HG03575 (cell line): ENCODE measurements around the gene TOGARAM1.

Experiments used
- ATAC-seq: cut with Tn5 transposase; IDR thresholded peaks from one replicate; pipeline ENCODE4 v1.9.1; 2021; ENCODE audit not compliant: unreplicated experiment, insufficient number of reproducible peaks, low FRiP score; ENCODE audit errors: extremely low read depth

Gene TOGARAM1, protein sequence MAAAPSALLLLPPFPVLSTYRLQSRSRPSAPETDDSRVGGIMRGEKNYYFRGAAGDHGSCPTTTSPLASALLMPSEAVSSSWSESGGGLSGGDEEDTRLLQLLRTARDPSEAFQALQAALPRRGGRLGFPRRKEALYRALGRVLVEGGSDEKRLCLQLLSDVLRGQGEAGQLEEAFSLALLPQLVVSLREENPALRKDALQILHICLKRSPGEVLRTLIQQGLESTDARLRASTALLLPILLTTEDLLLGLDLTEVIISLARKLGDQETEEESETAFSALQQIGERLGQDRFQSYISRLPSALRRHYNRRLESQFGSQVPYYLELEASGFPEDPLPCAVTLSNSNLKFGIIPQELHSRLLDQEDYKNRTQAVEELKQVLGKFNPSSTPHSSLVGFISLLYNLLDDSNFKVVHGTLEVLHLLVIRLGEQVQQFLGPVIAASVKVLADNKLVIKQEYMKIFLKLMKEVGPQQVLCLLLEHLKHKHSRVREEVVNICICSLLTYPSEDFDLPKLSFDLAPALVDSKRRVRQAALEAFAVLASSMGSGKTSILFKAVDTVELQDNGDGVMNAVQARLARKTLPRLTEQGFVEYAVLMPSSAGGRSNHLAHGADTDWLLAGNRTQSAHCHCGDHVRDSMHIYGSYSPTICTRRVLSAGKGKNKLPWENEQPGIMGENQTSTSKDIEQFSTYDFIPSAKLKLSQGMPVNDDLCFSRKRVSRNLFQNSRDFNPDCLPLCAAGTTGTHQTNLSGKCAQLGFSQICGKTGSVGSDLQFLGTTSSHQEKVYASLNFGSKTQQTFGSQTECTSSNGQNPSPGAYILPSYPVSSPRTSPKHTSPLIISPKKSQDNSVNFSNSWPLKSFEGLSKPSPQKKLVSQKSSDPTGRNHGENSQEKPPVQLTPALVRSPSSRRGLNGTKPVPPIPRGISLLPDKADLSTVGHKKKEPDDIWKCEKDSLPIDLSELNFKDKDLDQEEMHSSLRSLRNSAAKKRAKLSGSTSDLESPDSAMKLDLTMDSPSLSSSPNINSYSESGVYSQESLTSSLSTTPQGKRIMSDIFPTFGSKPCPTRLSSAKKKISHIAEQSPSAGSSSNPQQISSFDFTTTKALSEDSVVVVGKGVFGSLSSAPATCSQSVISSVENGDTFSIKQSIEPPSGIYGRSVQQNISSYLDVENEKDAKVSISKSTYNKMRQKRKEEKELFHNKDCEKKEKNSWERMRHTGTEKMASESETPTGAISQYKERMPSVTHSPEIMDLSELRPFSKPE (N-terminal part only)

DNA sequence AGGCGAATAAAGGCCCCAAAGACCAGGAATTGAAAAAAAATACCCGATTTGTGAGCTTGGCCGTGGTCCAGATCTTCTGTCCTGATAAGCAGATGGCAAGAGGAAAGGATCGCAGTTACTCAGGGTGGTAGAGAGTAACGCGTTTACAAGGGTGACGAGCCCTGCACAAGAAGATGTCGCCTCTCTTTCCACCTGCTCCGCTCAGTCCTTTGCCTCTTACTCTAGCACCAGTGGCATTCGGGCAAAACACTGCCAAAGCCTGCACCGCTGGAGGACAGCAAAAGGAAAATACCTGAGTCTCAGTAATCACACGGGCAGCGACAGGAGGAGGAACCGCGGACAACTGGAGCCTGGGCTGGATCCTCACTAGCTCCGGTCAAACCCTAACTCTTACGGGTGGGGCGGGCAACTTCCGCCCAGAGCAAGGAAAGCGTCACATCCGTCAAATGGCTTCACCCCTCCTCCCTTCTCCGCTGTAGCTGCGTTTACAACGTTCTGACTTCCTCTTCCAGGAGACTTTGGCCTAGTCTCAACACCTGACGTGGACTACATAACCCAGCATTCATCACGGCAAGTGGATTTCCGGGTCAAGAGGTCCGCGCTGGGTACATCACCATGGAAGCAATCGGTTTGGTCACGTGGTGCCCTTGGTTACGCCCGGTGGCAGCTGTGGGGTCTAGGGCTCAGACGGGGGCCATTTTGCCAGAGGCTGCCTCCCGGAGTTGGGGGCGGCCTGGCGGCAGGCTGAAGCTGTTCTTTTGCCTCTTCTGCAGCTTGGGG, at the start of gene TOGARAM1, which contains the start of gene KLHL28:
Gene TOGARAM1, plus strand, starts transcription at position 637 of the 780 bp plus-strand sequence. CDS start 232 bp downstream, outside the sequence.
Gene KLHL28, minus strand, starts transcription at position 394 of the 780 bp plus-strand sequence. CDS start 16,019 bp downstream, outside the sequence.
- peak; percentile 96 for ATAC-seq

DNA sequence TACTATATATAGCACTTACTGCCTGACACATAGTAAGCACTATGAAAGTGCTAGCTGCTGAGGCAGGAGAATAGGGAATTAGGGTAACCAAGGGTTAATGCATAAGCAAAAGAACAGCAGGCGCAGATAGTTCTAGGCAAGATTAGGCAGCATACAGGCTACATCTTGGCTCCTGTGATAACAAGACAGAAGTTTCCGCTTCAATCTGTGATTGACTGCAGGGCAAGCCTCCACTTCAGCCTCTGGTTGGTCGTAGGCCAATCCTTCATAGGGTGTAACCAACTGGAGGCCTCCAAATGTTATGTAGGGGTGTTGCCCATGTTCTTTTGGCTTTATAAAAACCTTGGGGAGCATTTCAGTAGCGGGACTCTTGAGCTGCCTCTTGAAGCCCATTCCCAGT, 47.1 kb upstream of the TOGARAM1 start:
- no peak for ATAC-seq

DNA sequence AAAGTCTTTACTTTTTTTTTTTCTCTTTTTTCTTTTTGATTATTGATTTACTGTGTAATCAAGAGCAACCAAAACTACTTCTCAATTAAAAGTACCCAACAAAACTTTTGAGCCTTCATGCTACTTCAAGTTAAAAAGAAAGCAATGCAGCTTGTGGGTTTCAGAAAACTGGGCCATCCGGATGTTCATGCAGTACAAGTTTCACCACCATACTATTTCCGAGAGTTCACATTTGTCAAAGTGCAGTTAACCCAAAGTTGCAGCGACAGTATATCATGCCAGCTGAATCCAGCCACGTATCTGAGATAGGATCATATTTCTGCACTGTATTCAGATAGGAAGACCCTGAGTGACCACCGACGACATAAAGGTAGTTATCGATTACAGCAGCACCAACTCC, 33.2 kb upstream of the TOGARAM1 start:
- no peak for ATAC-seq

DNA sequence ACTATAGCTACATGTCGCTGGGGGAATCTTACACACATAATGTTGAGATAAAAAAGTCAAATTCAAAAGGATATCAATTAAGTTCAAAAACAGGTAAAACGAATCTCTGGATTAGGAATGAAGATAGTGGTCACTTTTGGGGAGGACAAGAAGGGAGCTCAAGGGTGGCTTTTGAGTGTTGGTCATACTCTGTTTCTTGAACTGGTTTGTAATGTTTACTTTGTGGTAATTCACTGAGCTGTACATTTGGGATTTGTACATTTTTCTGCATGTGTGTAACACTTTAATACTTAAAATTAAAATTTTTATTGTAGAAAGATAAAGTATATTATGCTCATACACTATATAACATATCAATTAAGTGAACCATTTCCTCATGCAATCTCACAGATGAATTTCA, 26.8 kb upstream of the TOGARAM1 start:
- ATAC-seq = no peak

DNA sequence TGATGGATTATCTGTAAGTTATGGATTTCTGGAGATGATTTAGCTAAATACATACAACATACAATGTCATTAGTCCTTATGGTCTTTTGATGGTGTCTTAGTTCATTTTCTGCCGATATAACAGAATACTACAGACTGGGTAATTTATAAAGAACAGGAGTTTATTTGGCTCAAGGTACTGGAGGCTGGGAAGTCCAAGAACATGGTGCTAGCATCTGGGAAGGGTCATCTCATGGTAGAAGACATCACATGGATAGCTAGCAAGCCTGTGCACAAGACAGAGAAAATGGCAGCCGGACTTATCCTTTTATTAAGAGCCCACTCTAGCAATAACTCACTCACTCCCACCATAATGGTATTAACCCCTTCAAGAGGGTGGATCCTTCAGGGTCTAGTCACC, 24.4 kb upstream of the TOGARAM1 start:
- ATAC-seq = no peak

DNA sequence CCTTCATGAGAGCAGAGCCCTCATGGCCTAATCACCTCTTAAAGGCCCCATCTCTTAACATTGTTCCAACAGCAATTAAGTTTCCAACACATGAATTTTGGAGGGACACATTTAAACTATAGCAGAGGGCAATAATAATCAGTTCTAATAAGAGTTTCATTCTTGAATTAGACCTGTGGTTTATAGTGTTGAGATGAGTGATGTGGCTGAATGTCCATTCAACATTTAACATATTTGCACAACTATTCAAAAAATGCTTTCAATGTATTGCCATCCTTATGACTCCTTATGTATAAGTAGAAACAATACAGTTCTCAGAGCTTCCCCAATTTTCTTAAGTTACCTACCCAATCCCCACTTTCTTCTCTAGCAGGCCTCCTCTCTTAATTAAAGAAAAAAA, 21.8 kb upstream of the TOGARAM1 start:
- no peak for ATAC-seq

DNA sequence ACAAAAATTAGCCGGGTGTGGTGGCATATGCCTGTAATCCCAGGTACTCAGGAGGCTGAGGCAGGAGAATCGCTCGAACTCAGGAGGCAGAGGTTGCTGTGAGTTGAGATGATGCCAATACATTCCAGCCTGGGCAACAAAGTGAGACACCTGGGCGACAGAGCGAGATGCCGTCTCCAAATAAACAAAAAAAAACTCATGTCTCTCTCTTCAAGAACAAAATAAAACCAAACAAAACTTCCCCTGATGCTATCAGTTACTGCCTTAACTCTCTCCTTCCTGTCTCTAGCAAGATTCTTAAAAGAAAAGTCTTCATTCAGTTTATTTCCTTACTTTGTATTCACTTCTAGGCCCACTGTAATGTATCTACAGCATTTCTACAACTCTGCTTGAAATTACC, 21.0 kb upstream of the TOGARAM1 start:
- ATAC-seq = no peak

DNA sequence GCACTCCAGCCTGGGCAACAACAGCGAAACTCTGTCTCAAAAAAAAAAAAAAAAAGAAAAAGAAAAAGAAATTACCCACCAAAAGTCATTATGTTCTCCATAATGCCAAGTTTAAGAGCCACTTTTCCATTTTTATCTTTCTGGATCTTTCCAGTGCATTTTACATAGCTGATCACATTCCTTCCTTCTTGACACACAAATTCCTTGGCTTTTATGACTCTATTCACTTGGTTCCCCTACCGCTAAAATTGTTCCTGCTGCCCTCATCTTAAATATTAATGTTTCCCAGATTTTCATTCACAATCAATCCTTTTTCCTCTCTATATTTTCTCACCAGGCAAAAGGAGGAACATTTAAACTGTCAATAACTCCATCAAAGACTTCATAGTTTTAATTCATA, 20.4 kb upstream of the TOGARAM1 start:
- ATAC-seq = no peak

DNA sequence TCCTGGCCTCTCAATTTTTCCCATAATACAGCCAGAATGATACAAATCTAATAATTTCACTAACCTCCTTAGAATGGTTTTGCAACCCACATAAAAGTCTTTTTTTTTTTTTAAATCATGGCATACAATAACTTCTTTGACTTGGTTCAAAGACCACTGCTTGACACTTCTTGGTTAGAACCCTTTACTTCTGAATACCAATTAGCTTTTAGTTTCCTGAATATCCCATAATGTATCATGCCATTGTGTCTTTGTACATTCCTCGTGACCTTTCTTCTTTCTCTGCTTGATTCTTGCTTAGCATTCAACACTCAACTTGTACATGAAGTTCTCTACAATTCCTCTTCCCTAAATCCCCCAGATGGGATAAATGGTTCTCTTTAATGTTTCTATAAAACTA, 19.6 kb upstream of the TOGARAM1 start:
- ATAC-seq = no peak

DNA sequence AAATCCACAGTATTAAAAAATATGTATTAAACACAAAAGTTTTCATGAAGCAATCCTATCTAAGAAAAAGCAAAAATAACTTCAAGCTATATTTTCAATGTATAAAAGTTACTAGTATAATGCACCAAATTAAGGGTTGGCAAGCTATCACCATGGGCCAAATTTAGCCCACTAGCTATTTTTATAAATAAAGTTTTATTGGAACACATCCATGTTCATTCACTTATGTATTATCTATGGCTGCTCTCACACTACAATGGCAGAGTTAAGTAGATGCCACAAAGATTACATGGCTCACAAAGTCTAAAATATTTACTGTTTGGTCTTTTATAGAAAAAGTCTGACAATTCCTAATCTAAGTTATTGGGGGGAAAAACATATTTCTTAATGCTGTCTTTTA, 17.9 kb upstream of the TOGARAM1 start:
- no peak for ATAC-seq

DNA sequence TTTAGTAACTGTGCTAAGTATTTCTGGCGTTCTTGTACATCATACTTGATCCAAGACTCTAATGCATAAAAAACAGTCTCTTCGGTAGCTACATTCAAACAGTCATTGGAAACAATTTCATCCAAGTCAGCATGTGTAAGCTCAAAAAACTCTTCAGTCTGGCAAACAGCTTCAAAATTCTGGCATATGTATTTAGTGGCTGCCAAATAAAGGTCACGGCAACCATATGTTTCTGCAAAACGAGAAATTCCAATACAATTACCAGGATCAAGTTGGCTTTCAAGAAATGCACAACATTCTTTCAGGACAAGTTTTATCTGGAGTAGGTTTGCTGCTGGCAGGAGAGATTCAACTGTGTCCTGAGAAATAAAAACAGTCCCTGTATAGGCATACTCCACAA, 16.7 kb upstream of the TOGARAM1 start:
- ATAC-seq = no peak

DNA sequence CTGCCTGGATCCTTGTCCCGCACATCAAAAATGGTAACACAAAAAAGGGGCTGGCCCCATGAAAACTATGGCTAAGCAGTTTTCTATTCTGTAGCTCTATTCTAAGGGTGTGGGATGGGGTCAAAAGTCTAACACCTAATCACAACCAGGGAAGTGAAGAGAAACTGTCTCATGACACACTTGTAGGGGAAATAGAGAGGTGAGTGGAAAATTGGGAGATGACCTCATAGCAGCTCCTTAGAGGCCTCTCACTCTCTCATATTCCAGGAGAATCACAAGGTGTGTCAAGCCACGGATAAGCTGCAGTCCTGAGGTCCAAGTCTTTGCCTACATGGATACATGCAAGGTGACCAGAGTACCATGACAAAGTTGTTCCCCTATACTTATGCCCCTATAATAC, 10.9 kb upstream of the TOGARAM1 start:
- no peak for ATAC-seq

DNA sequence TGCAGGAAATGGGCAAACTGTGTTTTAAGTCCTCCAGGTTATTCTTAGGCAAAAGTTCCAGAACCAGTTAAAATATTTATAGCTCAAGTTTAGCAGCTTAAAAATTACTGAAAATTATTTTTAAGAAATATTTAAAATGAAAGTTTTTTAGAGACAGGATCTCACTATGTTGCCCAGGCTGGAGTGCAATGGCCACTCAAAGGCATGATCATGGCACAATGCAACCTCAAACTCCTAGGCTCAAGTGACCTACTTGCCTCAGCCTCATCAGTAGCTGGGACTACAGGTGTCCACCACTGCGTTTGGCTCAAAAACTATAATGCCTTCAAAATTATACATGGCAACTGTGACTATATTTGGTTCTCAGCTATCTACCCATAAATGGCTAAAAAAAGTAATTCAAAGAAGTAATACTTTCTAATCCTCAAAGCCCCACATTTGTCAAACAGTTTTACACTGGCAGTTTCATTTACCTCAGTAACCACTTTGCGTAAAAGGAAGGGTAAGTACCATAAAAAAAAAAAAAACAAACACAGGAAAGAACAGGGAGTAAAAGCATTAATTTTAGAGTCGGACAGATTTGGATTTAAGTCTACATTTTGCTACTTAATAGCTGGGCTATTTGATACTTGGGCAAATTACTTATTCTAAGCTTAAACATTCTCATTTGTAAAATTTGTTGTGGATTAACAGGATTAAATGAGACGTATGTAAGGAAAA, 9.4 kb upstream of the TOGARAM1 start:
- ATAC-seq = no peak

DNA sequence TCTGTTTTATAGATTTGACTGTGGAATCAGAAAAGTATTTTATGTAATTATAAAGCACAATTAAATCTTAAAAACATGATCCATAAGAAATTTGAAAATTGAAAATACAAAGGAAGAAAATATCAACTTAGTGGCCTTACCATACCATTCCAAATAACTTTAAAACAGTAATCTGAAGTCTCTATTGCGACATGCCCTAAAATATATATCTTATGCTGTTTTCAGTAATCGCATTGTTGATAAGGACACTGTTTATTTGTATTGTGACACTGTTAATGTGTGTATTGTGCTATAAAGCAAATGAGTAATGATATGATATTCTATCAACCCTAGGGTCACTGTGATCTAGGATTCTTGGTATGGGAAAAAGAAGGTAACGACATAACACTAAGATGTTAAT, 7.2 kb upstream of the TOGARAM1 start:
- ATAC-seq = no peak

DNA sequence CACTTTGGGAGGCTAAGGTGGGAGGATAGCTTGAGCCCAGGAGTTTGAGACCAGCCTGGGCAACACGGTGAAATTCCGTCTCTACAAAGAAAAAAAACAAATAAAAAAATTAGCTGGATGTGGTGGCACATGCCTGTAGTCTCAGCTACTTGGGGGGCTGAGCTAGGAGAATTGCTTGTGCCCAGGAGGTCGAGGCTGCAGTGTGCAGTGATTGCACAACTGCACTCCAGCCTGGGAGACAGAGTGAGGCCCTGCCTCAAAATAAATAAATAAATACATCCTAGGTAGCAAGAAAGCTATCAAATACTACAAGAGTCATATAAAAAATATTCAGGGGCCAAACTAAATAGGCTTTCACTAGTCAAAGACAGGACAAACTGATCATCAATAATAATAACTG, 6.5 kb upstream of the TOGARAM1 start:
- no peak for ATAC-seq

DNA sequence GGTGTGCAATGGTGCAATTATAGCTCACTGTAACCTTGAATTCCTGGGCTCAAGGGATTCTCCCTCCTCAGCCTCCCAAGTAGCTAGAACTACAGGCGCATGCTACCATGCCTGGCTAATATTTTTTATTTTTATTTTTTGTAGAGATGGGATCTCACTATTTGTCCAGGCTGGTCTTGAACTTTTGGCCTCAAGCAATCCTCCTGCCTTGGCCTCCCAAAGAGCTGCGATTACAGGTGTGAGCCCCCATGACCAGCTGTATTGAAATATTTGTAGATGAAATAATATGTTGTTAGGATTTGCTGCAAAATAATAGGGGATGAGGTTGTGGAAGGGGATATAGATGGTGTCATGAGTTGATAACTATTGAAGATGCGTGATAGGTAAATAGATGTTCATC, 5.1 kb upstream of the TOGARAM1 start:
- ATAC-seq = no peak

DNA sequence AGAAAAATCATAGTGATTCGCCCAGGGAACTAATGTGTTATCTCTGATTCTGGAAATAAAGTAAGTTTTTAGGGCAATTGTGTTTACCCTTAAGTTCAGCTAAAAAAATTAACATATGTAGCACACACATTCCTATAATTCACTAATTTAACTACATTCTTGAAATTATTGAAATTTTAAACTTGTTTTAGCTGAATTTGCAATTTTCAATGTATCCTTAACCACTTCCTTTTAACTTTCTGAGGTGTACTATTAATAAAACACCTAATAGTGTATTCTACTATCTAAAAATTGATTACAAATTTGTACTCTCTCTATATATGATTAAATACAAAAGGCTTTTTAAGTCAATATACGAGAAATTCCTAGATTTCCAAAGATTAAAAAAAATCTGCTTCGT, 2.5 kb upstream of the TOGARAM1 start:
- ATAC-seq = no peak

DNA sequence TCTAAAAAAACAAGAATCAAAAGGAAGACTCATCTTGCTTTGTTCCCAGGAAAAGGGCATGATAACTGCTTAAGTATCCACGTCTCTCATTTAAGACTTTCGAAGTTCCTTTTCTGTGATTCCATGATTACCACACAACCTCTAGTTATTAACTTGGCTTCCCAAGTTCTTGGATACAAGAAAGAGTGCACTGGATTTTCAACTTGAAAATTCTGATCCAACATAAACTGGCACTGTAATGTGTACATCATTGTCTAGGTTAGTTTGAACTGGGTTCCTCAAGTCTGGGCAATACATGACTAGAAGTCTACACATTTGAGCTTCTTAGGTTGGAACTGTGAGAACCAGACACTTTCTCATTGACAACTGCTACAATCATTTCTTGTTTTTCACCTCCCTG, 1.8 kb upstream of the TOGARAM1 start:
- no peak for ATAC-seq
